ENCODE data around the gene RYR2.

DNA sequence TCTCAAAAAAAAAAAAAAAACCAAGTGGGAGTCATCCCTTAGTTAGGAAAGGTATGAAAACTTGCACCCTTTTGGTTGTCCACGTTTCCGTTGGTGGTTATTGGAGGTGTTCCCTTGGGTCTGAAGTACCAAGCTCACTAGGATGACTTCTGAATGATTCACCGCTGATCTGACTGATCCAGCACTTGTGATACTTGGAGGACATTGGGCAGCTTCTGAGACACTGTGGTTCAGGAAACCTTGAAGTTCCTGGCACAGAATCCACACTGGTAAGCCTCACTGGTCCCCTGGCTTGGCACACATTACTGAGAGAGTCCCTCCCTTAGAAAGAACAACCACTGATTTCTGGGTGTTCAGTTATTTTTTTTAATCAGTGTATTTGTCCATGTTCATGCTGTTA, 91.9 kb downstream of the RYR2 start:
- no peak for TF ChIP-seq POLR2AphosphoS5 (IDR thresholded peaks at IDR 0.05; ENCODE audit: low read depth, low read length)
- TF ChIP-seq, protein P1, sequence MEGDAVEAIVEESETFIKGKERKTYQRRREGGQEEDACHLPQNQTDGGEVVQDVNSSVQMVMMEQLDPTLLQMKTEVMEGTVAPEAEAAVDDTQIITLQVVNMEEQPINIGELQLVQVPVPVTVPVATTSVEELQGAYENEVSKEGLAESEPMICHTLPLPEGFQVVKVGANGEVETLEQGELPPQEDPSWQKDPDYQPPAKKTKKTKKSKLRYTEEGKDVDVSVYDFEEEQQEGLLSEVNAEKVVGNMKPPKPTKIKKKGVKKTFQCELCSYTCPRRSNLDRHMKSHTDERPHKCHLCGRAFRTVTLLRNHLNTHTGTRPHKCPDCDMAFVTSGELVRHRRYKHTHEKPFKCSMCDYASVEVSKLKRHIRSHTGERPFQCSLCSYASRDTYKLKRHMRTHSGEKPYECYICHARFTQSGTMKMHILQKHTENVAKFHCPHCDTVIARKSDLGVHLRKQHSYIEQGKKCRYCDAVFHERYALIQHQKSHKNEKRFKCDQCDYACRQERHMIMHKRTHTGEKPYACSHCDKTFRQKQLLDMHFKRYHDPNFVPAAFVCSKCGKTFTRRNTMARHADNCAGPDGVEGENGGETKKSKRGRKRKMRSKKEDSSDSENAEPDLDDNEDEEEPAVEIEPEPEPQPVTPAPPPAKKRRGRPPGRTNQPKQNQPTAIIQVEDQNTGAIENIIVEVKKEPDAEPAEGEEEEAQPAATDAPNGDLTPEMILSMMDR (IDR thresholded peaks at IDR 0.05) = no peak

Measured in Panc1 (cell line).